HepG2 (cell line): Measurements from ENCODE around the gene HCRTR2.

Experiments
- BRCA1 ChIP-seq: sonication (generic); formaldehyde crosslinking; IDR thresholded peaks from 2 replicates; pipeline ENCODE4 v1.4.0; 2020; ENCODE audit warnings: missing genetic modification reagents
- CTCF ChIP-seq: sonication (generic); formaldehyde crosslinking; IDR thresholded peaks from 2 replicates; pipeline ENCODE4 v1.5.0; 2020; ENCODE audit warnings: mild to moderate bottlenecking, missing genetic modification reagents, moderate library complexity
- ESRRA ChIP-seq: sonication (generic); formaldehyde crosslinking; IDR thresholded peaks from 2 replicates; pipeline ENCODE4 v1.5.1; 2020; ENCODE audit warnings: mild to moderate bottlenecking, low read depth, missing genetic modification reagents
- NFE2 ChIP-seq: sonication (generic); formaldehyde crosslinking; IDR thresholded peaks from 2 replicates; pipeline ENCODE4 v1.4.0; 2020; ENCODE audit warnings: missing genetic modification reagents
- PLSCR1 ChIP-seq: sonication (generic); formaldehyde crosslinking; IDR thresholded peaks from 2 replicates; pipeline ENCODE4 v1.5.0; 2020; ENCODE audit warnings: missing genetic modification reagents, mild to moderate bottlenecking, borderline replicate concordance
- RORA ChIP-seq: sonication (generic); formaldehyde crosslinking; IDR thresholded peaks from 2 replicates; pipeline ENCODE4 v1.5.0; 2020; ENCODE audit warnings: mild to moderate bottlenecking, missing genetic modification reagents, moderate library complexity
- SMC3 ChIP-seq: IDR thresholded peaks from 2 replicates; pipeline ENCODE4 v1.6.1; 2011; ENCODE audit warnings: low read length, improper control_type of control experiment
- TAF1 ChIP-seq: sonication (generic); formaldehyde crosslinking; IDR thresholded peaks from 2 replicates; pipeline ENCODE4 v1.4.0; 2020; ENCODE audit warnings: missing genetic modification reagents
- TARDBP ChIP-seq: sonication (generic); formaldehyde crosslinking; IDR thresholded peaks from 2 replicates; pipeline ENCODE4 v1.8.0; 2022; ENCODE audit warnings: mild to moderate bottlenecking, missing genetic modification reagents
- TFDP2 ChIP-seq: sonication (generic); formaldehyde crosslinking; IDR thresholded peaks from 2 replicates; pipeline ENCODE4 v1.4.0; 2020; ENCODE audit warnings: missing genetic modification reagents
- THRA ChIP-seq: sonication (generic); formaldehyde crosslinking; IDR thresholded peaks from 2 replicates; pipeline ENCODE4 v1.4.0; 2020; ENCODE audit warnings: missing genetic modification reagents, borderline replicate concordance
- ZNF232 ChIP-seq: sonication (generic); formaldehyde crosslinking; IDR thresholded peaks from 2 replicates; pipeline ENCODE4 v1.4.0; 2020; ENCODE audit warnings: missing genetic modification reagents, borderline replicate concordance
- ZNF556 ChIP-seq: sonication (generic); formaldehyde crosslinking; IDR thresholded peaks from 2 replicates; pipeline ENCODE4 v1.4.0; 2020; ENCODE audit warnings: mild to moderate bottlenecking, missing genetic modification reagents, borderline replicate concordance
- ZNF569 ChIP-seq: sonication (generic); formaldehyde crosslinking; IDR thresholded peaks from 2 replicates; pipeline ENCODE4 v1.5.0; 2020; ENCODE audit warnings: mild to moderate bottlenecking, missing genetic modification reagents, moderate library complexity, borderline replicate concordance

- TF ChIP-seq ZNF232 (CRISPR knock-in tag): no peak
- no peak for TF ChIP-seq TFDP2
- TF ChIP-seq ZNF556 (CRISPR knock-in tag): no peak
- TF ChIP-seq PLSCR1 (CRISPR knock-in tag): no peak
- TF ChIP-seq CTCF (CRISPR knock-in tag): no peak
- TF ChIP-seq NFE2 (CRISPR knock-in tag): no peak
- no peak for TF ChIP-seq THRA (CRISPR knock-in tag)
- TF ChIP-seq TARDBP (CRISPR knock-in tag): no peak
- no peak for TF ChIP-seq SMC3
- TF ChIP-seq ZNF569 (CRISPR knock-in tag): no peak
- no peak for TF ChIP-seq BRCA1 (CRISPR knock-in tag)
- no peak for TF ChIP-seq RORA (CRISPR knock-in tag)
- TF ChIP-seq ESRRA (CRISPR knock-in tag): no peak
- TF ChIP-seq TAF1: no peak
Measured at GRCh38 chr6:55286824-55287223, 112.5 kb downstream of the HCRTR2 start.
